Kasumi-1 (cell line): ENCODE data around the gene ATP8B3.

Experiments used
- DNase-seq, 2 experiments: peaks; one replicate each; lab custom pipeline; 2025; lab: John Stamatoyannopoulos, UW

ATP8B3 gene

DNA sequence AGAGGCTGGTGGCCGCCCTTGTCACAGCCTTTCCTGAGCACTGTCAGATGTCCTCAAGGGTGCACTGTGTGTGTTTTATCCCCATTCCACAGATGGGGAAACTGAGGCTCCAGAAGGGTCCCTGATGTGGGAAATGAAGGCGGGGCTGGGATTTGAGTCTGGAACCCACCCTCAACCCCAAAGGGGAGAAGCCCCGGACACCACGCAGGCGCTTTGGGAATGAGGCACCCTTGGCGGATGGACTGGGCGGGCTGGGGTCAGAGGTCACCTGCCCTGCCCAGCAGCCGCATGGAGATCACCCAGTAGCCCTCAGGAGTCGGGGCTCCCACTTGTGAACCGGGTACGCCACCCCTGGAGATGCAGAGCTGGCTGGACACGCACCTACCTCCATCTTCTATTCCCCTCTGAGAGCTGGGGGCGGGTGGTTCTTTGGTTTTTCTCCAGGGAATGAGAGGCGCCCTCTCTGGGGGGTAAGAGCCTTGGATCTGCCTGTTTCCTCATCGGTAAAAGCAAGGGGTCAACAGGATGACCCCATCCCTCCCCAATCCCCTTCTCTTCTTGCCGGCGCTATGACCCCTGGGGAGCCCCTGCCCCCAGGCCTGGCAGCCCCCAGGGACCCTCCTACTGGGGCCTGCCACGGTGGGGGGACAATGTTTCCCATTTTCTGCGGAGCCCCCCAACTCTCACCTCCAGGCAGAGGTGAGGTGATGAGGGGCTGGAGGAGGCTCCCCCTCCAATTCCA is 67.1 kb downstream of the ATP8B3 start:
- DNase-seq, result no peak

DNA sequence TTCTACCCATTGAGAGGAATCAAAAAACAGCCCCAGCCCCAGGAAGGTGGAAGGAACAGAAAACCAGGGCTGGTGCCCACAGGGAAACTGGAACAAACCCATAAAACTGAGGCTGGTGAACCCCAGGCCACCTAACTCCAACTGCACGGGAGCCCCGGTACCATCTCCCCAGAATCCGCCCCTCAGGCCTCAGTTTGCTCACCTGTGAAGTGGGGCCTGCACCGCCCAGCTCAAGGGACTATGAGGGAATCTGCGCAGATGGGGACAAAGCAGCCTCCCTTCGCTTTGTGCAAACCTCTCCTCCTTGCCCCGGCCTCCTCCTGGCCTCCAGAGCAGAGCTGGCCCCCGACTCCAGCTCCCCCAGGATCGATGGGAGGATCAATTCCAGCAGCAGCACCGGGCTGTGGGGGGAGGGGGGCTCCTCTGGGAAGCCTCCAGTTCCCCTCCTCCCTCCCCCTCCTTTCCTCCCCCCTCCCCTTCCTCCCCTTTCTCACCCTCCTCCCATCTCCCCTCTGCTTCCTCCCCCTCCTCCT is 67.9 kb downstream of the ATP8B3 start:
- DNase-seq, result no peak

DNA sequence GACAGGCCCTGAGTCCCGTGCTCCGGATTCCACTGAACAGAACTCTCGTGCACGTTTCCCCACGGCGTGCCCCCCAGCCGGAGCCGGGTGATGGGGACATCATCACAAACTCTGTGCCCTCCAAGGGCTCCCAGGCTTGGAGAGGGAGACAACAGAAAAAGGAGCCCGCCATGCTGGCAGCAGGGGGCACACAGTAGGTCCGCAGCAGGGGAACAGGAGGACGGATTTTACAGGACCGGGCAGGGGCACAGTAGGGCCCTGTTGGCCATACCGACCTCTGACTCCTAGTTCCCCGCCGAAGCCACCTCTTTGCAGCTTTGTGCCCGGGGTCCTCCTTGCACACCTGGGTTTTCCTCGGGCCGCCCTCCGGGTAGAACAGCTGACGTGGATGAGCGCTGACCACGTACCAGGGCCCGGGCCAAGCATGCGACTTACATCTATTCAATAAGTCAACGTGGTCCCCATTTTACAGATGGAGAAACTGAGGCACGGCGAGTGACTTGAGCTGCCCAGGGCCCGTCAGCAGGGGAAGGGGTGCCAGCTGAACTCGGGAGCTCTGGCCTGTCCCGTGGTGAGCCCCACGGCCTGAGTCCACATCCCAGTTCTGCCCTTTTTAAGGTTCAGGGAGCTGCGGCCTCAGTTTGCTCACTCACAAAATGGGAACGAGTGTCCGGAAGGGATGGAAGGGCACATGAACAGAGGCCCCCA is 68.9 kb downstream of the ATP8B3 start:
- DNase-seq, result no peak

DNA sequence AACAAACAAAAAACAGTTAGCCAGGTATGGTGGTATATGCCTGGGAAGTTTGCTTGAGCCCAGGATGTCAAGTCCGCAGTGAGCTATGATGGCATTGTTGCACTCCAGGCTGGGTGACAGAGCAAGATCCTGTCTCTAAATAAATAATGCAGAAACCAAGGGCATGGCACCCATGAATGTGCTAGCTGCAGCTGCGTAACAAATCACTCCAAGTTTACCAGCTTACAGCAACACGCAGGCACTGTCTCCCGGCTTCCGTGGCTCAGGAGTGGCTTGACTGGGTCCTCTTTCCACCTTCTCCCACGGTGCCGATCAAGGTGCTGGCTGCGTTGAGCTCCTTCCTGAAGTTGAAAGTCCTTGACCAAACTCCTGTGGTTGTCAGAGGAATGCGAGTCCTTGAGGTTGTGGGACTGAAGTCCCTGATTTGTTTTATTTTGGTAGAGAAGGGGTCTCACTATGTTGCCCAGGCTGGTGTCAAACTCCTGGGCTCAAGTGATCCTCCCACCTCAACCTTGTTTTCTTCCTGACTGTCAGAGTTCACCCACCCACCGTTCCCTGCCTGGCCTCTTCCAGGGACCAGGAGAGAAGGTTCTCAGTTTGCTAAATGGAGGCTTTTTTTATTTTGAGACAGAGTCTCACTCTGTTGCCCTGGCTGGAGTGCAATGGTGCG is 72.0 kb downstream of the ATP8B3 start:
- no peak for DNase-seq

DNA sequence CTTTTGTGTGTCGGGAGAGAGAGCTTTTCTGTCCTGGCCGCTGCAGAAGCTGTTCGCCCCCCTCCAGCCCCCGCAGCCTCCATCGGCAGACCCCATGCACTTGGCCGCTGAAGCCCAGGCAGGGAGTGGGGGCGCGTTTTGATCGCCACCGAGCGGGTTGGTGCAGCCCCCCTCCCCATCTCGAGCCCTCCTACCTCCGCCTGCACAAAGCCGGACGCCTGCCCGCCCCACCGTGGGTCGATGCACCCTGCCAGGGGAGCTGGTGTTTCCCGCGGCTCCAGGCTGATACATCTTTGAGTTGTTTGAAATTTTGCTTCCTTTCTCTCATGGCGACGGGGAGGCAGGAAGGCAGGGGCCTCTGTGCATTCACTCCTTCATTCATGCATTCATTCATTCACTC is 75.1 kb downstream of the ATP8B3 start:
- no peak for DNase-seq

DNA sequence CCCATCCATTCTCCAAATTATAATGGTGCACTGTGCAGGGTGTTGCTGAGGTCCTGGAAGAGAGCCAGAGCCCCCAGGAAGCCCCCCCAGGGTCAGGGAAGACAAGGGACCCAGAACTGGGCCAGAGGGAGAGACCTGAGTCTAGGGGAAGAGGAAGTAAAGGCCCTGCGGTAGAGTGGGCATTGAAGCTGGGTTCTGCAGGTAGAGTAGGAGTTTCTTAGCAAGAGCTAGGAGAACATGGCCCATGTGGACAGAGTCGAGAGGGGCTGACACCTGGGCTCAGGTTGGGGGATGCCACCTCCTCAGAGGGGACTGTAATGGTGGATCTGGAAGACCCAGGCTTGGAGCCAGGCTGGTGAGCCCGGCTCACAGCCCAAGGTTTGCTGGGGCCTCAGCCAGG is 75.8 kb downstream of the ATP8B3 start:
- no peak for DNase-seq

- no peak for DNase-seq
These were observed 77.6 kb downstream of the ATP8B3 start for GRCh38 chr19:1734321-1734966.
